Muscle of arm (tissue), 12 donors: ENCODE results near the gene NT5C3A. TPM values are rescaled to one million over a fixed set of nuclear protein-coding genes. Genes with fewer than 3 reads are reported as not detected.

Experiments
- DNase-seq: peaks from one replicate; pipeline ENCODE4 v3.0.0-alpha.2; 2013
- polyA plus RNA-seq, 12 donors: library from polyadenylated mRNA; unstranded; fragments of 120-200 nt; gene quantifications; one replicate each; pipeline ENCODE4 v1.2.1, GENCODE V29; 2013; ENCODE audit not compliant: insufficient read length in 12 of 12

Gene NT5C3A
- polyA plus RNA-seq, 12 donors, result 17.4 to 42.8 (median 29.2) TPM; not detected in 1

DNA sequence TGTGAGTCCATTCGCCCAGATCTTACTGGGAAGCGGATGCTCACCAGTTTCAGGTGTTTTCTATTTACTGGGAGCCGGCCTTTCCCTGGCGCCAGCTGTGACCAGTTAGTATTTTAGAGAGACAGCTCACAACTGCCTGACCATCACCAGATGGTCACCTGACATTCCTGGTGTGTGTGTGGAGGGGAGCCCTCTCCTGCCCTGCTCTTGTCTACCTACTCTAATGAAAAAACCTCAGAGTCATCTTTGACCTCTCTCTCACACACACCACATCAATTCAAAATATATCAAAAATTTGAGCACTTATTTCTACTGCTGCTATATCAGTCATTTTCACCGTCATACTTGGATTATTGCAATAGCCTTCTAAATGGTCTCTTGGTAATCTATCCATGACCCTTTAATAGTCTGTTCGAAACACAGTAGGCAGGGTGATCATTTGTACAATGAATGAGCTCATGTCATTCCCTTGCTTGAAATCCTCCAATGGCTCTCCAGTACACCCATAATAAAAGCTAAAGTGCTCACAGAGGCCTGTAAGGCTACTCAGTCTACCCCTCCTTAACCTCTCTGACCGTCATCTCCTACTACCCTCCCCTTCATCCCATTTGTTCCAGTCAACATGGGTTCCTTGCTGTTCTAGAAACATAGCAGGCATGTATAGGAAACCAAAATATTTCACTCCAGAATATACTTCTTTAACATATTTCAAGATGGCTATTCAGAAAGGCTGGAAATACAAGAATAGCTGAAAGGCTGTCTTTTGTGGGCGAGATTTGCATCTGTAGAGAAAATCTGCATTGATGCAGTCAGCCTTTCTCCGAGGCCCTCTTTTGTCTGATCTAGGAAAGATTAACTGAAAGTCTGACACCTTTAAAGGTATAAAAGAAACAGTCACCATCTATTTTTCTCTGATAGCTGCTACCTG, 17.5 kb upstream of the NT5C3A start:
- DNase-seq, result no peak

- no peak for DNase-seq
These were observed 16.5 kb upstream of the NT5C3A start for GRCh38 chr7:33079096-33079495.

GRCh38 chr7:33076737-33077136, 14.2 kb upstream of the NT5C3A start:
- no peak for DNase-seq

DNA sequence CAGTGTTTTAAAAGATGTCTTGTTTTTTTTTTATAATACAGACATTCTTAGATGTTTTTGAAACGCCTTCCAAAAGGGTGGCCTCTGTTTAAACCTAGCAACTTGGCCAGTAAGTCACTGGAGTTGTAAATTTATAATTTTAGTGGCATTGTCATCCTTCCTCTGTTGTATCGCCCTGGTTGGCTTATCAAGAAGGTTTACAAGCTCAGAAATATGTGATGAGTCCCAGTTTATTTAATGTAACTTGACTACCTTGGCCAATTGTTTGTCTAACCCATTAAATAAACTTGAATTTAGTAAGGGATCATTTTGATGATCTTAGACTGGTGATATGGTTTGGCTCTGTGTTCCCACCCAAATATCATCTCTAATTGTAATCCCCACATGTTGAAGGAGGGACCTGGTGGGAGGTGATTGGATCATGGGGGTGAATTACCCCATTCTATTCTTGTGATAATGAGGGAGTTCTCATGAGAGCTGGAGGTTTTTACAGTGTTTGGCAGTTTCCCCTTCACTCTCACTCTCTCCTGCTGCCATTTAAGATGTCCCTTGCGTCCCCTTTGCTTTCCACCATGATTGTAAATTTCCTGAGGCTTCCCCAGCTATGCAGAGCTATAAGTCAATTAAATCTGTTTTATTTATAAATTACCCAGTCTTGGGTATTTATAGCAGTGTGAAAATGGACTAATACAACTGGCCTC, 13.4 kb upstream of the NT5C3A start:
- DNase-seq, result no peak

DNA sequence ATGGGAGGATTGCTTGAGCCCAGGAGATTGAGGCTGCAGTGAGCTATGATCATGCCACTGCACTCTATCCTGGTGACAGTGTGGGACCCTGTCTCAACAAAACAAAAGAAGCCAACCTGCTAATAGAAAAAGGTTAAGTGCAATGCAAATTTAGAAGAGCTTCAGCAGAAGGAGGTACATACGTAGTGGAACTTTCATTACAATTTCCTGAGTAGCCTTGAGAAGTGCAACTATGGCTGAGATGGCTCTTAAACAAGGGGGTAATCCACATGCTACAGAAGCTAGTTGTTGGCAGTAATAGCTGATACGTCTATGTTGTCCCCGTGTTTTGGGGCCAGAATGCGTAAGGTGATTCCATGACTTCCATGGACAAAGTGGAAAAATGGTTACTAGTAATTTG, 10.7 kb upstream of the NT5C3A start:
- DNase-seq, result no peak

GRCh38 chr7:33072471-33072870, 9.9 kb upstream of the NT5C3A start:
- DNase-seq, result peak; percentile 16

DNA sequence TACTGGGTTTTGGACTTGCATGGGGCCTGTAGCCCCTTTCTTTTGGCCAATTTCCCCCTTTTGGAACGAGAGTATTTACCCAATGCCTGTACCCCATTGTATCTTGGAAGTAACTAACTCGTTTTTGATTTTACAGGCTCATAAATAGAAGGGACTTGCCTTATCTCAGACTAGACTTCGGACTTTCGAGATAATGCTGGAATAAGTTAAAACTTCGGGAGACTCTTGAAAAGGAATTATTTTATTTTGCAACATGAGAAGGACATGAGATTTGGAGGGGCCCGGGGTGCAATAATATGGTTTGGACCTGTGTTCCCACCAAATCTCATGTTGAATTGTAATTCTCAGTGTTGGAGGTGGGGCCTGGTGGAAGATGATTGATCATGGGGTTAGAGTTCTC, 8.3 kb upstream of the NT5C3A start:
- no peak for DNase-seq

DNA sequence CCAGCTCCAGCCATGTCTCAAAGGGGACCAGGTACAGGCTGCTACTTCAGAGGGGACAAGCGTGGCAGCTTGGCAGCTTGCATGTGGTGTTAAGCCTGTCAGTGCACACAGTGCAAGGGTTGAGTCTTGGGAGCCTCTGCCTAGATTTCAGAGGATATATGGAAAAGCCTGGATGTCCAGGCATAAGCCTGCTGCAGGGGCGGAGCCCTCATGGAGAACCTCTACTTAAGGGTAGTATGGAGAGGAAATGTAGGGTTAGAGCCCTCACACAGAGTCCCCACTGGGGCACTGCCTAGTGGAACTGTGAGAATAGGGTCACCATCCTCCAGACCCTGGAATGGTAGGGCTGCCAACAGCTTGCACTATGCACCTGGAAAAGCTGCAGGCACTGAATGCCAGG, 7.7 kb upstream of the NT5C3A start:
- DNase-seq, result no peak

GRCh38 chr7:33067921-33068320, 5.3 kb upstream of the NT5C3A start:
- DNase-seq, result no peak

- DNase-seq, result no peak
These were observed 4.2 kb upstream of the NT5C3A start for GRCh38 chr7:33066771-33067170.

- DNase-seq, result no peak
These were observed 3.4 kb upstream of the NT5C3A start for GRCh38 chr7:33065981-33066380.

- peak; percentile 97 for DNase-seq
These were observed 337 bp upstream of the NT5C3A start for GRCh38 chr7:33062782-33063443.

- DNase-seq, result no peak
These were observed 1.2 kb downstream of the NT5C3A start for GRCh38 chr7:33061282-33061937.

DNA sequence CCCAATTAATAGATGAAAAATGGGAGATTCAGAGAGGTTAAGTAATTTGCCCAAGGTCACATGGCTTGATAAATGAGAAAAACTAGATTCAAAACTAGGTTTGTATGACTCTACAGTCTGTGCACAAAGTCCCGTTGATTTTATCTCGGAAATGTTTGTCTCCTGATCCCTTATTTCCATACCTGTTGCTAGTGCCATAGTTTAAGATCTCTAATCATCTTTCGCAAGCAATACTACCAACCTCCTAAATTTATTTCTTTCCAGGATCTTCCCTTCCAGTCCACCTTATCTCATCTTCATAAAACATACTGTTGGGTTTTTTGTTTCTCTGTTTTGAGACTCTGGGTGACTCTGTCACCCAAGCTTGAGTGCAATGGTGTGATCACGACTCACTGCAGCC, 2.9 kb downstream of the NT5C3A start:
- DNase-seq, result no peak

DNA sequence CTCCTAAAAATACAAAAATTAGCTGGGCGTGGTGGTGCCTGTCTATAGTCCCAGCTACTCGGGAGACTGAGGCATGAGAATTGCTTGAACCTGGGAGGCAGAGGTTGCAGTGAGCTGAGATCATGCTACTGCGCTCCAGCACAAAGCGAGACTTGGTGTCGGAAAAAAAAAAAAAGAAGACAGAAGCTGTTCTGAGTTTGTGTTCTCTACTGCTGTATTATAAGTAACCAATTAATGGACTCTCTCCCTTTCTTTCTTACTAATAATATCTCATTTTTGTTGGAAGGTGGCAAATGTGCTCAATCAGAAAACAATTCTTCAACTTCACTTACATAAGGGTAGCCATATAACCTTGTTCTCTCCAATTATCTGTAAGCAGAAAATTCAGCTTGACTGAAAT, 7.4 kb downstream of the NT5C3A start:
- DNase-seq, result no peak

GRCh38 chr7:33054261-33054964, 8.2 kb downstream of the NT5C3A start:
- DNase-seq, result no peak

DNA sequence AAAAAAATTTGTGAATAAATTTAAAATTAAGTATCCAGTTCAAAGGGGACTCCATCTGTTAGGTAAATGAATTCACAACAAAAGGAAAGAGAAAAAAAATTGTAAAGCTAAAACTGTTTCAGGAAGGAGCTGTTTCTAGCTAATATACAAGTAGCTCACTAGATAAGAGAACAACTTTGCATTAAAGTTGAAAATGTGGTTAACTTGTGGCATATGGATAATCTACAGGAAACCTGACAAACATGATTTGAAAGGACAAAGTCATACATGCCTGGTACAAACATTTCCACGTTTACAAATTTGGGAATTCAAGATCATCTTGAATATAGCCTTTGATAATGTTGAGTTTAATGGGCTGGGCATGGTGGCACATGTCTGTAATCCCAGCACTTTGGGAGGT, 8.9 kb downstream of the NT5C3A start:
- DNase-seq, result no peak

GRCh38 chr7:33050535-33051318, 11.8 kb downstream of the NT5C3A start:
- peak; percentile 60 for DNase-seq

DNA sequence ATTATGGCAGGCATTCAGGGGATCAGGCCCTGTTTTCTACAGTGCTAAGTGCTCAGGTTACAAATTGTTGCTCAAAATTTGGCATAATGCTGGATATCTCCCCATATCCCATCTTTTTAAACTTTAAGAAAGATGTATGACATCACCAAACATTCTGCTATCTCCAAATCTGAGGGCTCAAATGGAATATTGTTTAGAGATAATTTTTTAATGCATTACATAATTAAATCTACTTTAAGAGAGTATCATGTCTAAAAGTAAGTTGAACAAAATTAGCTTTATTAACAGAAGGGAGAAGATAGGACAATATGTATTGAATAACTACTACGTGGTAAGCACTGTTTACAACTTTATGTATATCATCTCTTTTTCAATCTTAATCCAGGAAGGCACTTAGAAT, 13.9 kb downstream of the NT5C3A start:
- no peak for DNase-seq

GRCh38 chr7:33048257-33048656, 14.3 kb downstream of the NT5C3A start:
- DNase-seq, result no peak

GRCh38 chr7:33044986-33045385, 17.6 kb downstream of the NT5C3A start:
- DNase-seq, result no peak
